K562 (cell line): ENCODE results near the gene BTAF1.

Source experiments
- CEBPZ ChIP-seq: fragments of 150-350 bp; IDR thresholded peaks from 2 replicates; pipeline ENCODE4 v1.6.1; 2014; ENCODE audit warnings: low read depth, mild to moderate bottlenecking, low read length, borderline replicate concordance
- CTCF ChIP-seq, 3 experiments: IDR thresholded peaks in 2 of 3; conservative IDR thresholded peaks in 1 of 3; 2 replicates each; pipeline ENCODE4 v1.5.1; 2011 to 2012; ENCODE audit warnings: low read length in 3 of 3, mild to moderate bottlenecking in 3 of 3, control low read depth in 2 of 3, improper control_type of control experiment in 1 of 3, inconsistent platforms in 1 of 3, low read depth in 1 of 3, mixed read lengths in 1 of 3, moderate library complexity in 1 of 3; ENCODE audit not compliant: insufficient read depth in 2 of 3
- ELF1 ChIP-seq: fragments of 200-800 bp; sonication (Bioruptor generic); IDR thresholded peaks from 2 replicates; pipeline ENCODE4 v1.6.1; 2016; ENCODE audit warnings: missing genetic modification characterization, missing compliant biosample characterization
- GATA2 ChIP-seq: sonication (generic); formaldehyde crosslinking; IDR thresholded peaks from 2 replicates; pipeline ENCODE4 v1.4.0; 2020; ENCODE audit warnings: mild to moderate bottlenecking, missing genetic modification reagents
- MTA2 ChIP-seq: fragments of 450-650 bp; IDR thresholded peaks from 2 replicates; pipeline ENCODE4 v1.6.1; 2016; ENCODE audit warnings: low read depth
- RAD21 ChIP-seq, 2 experiments: fragments of 250-450 bp in 1 of 2; fragments of 450-650 bp in 1 of 2; sonication (Bioruptor Pico) in 1 of 2; formaldehyde crosslinking in 1 of 2; IDR thresholded peaks in 1 of 2; conservative IDR thresholded peaks in 1 of 2; 2 replicates each; pipeline versions ENCODE4 v1.4.0 to v1.8.0; 2020 to 2022; ENCODE audit warnings: mild to moderate bottlenecking in 2 of 2, moderate library complexity in 1 of 2
- REST ChIP-seq, 2 experiments: fragments of 450-650 bp; formaldehyde crosslinking in 1 of 2; IDR thresholded peaks; 2 replicates each; pipeline versions ENCODE4 v1.4.0 to v1.6.1; 2014 to 2020; ENCODE audit warnings: mild to moderate bottlenecking in 2 of 2, borderline replicate concordance in 1 of 2, low read depth in 1 of 2
- SP1 ChIP-seq: sonication (generic); formaldehyde crosslinking; IDR thresholded peaks from 2 replicates; pipeline ENCODE4 v1.8.1; 2022; ENCODE audit warnings: mild to moderate bottlenecking, missing genetic modification reagents
- TCF7L2 ChIP-seq: fragments of 150-350 bp; IDR thresholded peaks from 2 replicates; pipeline ENCODE4 v1.6.1; 2016; ENCODE audit warnings: low read depth, mild to moderate bottlenecking, low read length, moderate library complexity
- USF1 ChIP-seq: sonication (generic); formaldehyde crosslinking; IDR thresholded peaks from 2 replicates; pipeline ENCODE4 v1.9.0; 2022; ENCODE audit warnings: mild to moderate bottlenecking, missing genetic modification reagents
- ZNF12 ChIP-seq: sonication (generic); formaldehyde crosslinking; IDR thresholded peaks from 2 replicates; pipeline ENCODE4 v1.4.0; 2020; ENCODE audit warnings: mild to moderate bottlenecking, missing genetic modification reagents

DNA sequence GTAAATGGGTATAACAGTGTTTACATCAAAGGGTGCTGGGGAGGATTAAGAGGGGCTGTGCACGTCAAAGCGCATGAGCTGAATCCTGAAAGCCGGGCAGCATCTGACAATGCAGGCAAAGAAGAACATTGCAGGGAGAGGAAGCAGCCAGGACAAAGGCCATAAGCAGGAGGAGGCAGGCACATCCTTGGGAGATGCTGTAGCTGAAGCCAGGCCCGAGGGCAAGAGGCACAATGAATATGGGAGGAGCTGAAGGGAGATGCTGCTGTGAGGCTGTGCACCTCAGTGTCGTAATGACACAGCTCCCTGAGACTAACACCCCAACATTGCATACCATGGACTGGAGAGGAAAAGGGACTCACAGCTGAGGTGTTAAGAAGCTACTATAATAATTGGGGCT lies 129.2 kb downstream of the BTAF1 start:
- TF ChIP-seq CTCF (IDR thresholded peaks at IDR 0.05 in 2 of 3, conservative IDR thresholded peaks at IDR 0.05 in 1 of 3; ENCODE audit: insufficient read depth in 2 of 3, low read depth in 1 of 3, low read length in 3 of 3) (no peak), ZNF12 (CRISPR knock-in tag) (no peak), USF1 (CRISPR knock-in tag) (no peak), RAD21 (CRISPR knock-in tag; conservative IDR thresholded peaks at IDR 0.05 in 1 of 2, IDR thresholded peaks at IDR 0.05 in 1 of 2) (no peak), ELF1 (no peak), GATA2 (CRISPR knock-in tag) (no peak), MTA2 (no peak), SP1 (CRISPR knock-in tag) (no peak), TCF7L2 (no peak), REST (IDR thresholded peaks at IDR 0.05; ENCODE audit: borderline replicate concordance) (no peak), REST (CRISPR knock-in tag; IDR thresholded peaks at IDR 0.05; ENCODE audit: low read depth) (no peak), CEBPZ (no peak)
